Measurements from ENCODE around the gene BBOF1.

DNA sequence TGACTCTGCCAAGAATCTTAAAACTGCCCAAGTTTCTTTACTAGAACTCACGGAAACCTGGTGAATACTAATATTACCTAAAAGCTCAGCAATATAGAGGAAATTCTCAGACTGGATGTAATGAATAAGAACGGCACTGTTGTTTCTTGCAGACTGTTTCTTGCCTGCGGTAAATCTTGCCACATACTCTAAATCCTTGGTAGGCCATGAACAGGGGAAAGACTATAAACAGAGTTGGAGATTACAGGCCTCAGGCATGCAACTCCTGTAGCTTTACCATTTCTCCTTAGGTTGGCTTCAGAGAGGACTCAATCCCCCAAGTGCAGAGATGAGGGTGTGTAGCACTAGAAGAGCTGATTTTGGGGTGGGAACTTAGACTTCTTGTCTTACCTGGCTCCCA, 64.0 kb downstream of the BBOF1 start:
- no peak for TF ChIP-seq EP300 (IDR thresholded peaks at IDR 0.05)
- TF ChIP-seq, protein P1, sequence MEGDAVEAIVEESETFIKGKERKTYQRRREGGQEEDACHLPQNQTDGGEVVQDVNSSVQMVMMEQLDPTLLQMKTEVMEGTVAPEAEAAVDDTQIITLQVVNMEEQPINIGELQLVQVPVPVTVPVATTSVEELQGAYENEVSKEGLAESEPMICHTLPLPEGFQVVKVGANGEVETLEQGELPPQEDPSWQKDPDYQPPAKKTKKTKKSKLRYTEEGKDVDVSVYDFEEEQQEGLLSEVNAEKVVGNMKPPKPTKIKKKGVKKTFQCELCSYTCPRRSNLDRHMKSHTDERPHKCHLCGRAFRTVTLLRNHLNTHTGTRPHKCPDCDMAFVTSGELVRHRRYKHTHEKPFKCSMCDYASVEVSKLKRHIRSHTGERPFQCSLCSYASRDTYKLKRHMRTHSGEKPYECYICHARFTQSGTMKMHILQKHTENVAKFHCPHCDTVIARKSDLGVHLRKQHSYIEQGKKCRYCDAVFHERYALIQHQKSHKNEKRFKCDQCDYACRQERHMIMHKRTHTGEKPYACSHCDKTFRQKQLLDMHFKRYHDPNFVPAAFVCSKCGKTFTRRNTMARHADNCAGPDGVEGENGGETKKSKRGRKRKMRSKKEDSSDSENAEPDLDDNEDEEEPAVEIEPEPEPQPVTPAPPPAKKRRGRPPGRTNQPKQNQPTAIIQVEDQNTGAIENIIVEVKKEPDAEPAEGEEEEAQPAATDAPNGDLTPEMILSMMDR (IDR thresholded peaks at IDR 0.05), result no peak

Measured in stomach (tissue), 4 donors.